Stomach (tissue), 9 donors: ENCODE measurements around the gene SIRT7. TPM values are rescaled to one million over a fixed set of nuclear protein-coding genes. Genes with fewer than 3 reads are reported as not detected.

Source experiments
- DNase-seq, 2 donors: peaks; one replicate each; pipeline versions ENCODE4 v3.0.0 to v3.0.0-alpha.2; 2013 to 2019
- H3K27ac ChIP-seq, 5 donors: fragments of 200-600 bp in 4 of 5; sonication (generic) in 4 of 5; one replicate each; pipeline ENCODE4 v1.5.1; 2013 to 2019; ENCODE audit warnings: mild to moderate bottlenecking in 1 of 5, moderate library complexity in 1 of 5
- H3K27me3 ChIP-seq, 3 donors: fragments of 200-600 bp; sonication (generic); one replicate each; pipeline ENCODE4 v1.5.1; 2017 to 2019; ENCODE audit warnings: mixed run types in 1 of 3
- H3K36me3 ChIP-seq, 4 donors: fragments of 200-600 bp; sonication (generic); 1 replicate in 3 of 4; 2 replicates in 1 of 4; pipeline ENCODE4 v1.5.1; 2016 to 2019
- H3K4me1 ChIP-seq, 4 donors: fragments of 200-600 bp; sonication (generic); one replicate each; pipeline ENCODE4 v1.5.1; 2016 to 2019
- H3K4me3 ChIP-seq, 4 donors: fragments of 200-600 bp; sonication (generic) in 3 of 4; one replicate each; pipeline ENCODE4 v1.5.1; 2016 to 2019; ENCODE audit warnings: mild to moderate bottlenecking in 1 of 4
- H3K9me3 ChIP-seq, 4 donors: fragments of 200-600 bp; sonication (generic); one replicate each; pipeline ENCODE4 v1.5.1; 2016 to 2019
- EP300 ChIP-seq: sonication (generic); formaldehyde crosslinking; IDR thresholded peaks from one replicate; pipeline ENCODE4 v1.6.1; 2017; ENCODE audit warnings: antibody characterized with exemption
- POLR2A ChIP-seq, 4 donors: fragments of 450-650 bp; IDR thresholded peaks; one replicate each; pipeline ENCODE4 v1.6.1; 2016; ENCODE audit warnings: antibody characterized with exemption in 4 of 4, control low read depth in 2 of 4, mild to moderate bottlenecking in 1 of 4, moderate library complexity in 1 of 4
- POLR2AphosphoS5 ChIP-seq, 3 donors: sonication (generic); formaldehyde crosslinking; IDR thresholded peaks; one replicate each; pipeline ENCODE4 v1.6.1; 2016; ENCODE audit warnings: antibody characterized with exemption in 3 of 3
- WGBS, 5 donors: extraction: QIAGEN DNeasy Blood & Tissue Kit in 3 of 5; methylation state at CpG; one replicate each; pipeline versions ENCODE4 v1.1.5 to v1.1.7; 2013 to 2018; 5-methylcytosine and 5-hydroxymethylcytosine counted together
- intact Hi-C: fragments of 100-400 bp; cut with DNase I; formaldehyde crosslinking; loops from one replicate; pipeline ENCODE4 v1.15.1; 2023; ENCODE audit warnings: low total_unique reads
- polyA plus RNA-seq, 3 donors: library from polyadenylated mRNA; stranded (reverse); fragments of 200-250 nt; gene quantifications; one replicate each; pipeline ENCODE4 v1.2.3, GENCODE V29; 2013
- total RNA-seq, 5 donors: library from RNA; depleted of rRNA; stranded (reverse); fragments of >200 nt; gene quantifications; one replicate each; pipeline versions ENCODE4 v1.1.0 to v1.2.3, GENCODE V29; 2014 to 2016
- TF ChIP-seq, protein P1 (sequence below), 7 experiments: fragments of 450-650 bp in 4 of 7; fragments of 200-600 bp in 3 of 7; sonication (generic) in 3 of 7; IDR thresholded peaks; one replicate each; pipeline ENCODE4 v1.5.1; 2016 to 2019; ENCODE audit warnings: antibody characterized with exemption in 7 of 7, control low read depth in 2 of 7, mild to moderate bottlenecking in 1 of 7
- donor health status: healthy with polysubstance abuse.
- donor health status: Bipolar disorder and iron deficiency.
- donor health status: healthy.

Gene SIRT7
- total and polyA plus RNA-seq, 8 donors, result 18.2 to 128 (median 45.5) TPM

DNA sequence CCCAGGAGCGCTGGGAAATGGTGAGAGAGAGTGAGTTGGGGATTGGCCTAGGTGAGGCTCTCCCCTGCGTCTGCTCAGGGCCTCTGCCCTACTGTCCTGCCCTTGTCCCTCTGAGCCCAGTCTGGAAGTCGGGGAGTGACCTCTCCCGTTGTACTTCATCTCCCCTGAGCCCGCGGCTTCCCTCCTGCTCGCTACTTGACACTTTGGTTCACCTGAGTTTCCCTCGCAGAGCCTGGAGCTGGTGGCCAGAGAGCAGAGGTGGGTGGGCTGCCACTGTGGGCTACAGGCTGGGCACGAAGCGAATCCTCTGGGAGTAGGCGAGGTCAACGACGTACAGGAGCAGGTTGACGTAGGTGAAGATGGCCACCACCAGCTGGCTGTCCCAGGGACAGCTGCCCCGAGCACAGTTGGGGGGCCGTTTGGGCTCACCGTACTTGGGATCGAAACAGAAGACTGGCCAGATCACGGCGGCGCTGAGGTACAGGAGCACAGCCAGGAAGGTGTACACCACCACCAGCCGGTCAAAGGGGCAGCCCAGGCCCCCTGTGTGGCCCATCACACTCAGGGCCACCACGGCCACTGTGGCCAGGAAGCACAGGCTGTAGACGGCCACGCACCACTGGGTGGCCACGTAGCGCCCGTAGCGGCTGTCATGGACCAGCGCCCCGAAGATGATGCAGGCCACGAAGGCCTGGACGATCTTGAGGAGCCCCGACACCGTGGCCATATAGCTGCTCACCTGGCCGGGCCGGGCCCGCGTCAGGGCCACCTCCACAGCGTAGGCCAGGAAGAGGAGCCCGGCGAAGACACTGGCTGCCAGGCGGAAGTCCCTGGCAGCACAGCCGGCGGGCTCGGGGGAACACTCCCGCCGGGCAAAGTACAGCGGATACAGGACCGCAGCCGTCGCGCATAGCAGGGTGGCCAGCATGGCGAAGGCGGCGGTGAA lies 22.8 kb upstream of the SIRT7 start:
- H3K4me3 ChIP-seq, result no peak overlapping the region
- no peak overlapping the region for H3K27ac ChIP-seq
- DNase-seq, result no peak

DNA sequence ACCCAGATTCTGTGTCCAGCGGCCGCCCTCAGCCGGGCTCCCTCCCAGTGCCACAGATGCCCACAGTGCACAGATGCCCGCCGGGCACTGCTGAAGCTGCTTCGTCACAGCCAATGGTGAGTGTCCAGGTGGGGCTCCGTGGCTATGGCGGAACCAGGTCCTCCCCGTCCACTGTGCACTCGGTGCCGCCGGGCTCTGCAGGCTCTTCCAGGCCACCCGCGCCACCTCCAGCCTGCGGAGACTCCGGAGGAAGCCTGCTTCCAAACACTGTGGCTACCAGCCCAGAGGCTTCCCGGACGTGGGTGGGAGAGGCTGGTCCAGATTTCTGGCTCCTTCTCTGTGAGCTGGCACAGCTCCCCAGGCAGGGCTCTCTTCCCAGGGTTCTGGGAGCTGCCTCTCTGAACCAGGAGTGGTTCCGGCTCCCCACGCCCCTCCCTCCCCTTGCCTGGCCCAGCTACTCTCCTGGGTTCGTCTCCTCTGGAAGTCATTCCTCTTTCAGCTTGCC lies 22.0 kb upstream of the SIRT7 start:
- 49 to 63% (median 53%) methylated on average over 10 to 21 of the region's 21 CpGs for WGBS, 5 donors

More for the DNA sequence above, 22.8 kb upstream of the SIRT7 start:
- 89 to 93% (median 92%) methylated on average over 34 to 56 of the region's 56 CpGs for WGBS, 5 donors
- Histone ChIP-seq H3K9me3 (no peaks in the 10 kb centered on the region), H3K4me1 (peaks cover 9 to 37% (median 21%) of the 10 kb centered on the region in 4 donors), H3K36me3 (no peaks in the 10 kb centered on the region), H3K27me3 (peaks cover 0 to 71% (median 12%) of the 10 kb centered on the region in 3 donors)
- TF ChIP-seq, protein P1, sequence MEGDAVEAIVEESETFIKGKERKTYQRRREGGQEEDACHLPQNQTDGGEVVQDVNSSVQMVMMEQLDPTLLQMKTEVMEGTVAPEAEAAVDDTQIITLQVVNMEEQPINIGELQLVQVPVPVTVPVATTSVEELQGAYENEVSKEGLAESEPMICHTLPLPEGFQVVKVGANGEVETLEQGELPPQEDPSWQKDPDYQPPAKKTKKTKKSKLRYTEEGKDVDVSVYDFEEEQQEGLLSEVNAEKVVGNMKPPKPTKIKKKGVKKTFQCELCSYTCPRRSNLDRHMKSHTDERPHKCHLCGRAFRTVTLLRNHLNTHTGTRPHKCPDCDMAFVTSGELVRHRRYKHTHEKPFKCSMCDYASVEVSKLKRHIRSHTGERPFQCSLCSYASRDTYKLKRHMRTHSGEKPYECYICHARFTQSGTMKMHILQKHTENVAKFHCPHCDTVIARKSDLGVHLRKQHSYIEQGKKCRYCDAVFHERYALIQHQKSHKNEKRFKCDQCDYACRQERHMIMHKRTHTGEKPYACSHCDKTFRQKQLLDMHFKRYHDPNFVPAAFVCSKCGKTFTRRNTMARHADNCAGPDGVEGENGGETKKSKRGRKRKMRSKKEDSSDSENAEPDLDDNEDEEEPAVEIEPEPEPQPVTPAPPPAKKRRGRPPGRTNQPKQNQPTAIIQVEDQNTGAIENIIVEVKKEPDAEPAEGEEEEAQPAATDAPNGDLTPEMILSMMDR (IDR thresholded peaks at IDR 0.05), result no peak
- TF ChIP-seq EP300 (no peak), POLR2AphosphoS5 (IDR thresholded peaks at IDR 0.05) (no peak), POLR2A (IDR thresholded peaks at IDR 0.05) (no peak)
- intact Hi-C loops, result no loop called here

DNA sequence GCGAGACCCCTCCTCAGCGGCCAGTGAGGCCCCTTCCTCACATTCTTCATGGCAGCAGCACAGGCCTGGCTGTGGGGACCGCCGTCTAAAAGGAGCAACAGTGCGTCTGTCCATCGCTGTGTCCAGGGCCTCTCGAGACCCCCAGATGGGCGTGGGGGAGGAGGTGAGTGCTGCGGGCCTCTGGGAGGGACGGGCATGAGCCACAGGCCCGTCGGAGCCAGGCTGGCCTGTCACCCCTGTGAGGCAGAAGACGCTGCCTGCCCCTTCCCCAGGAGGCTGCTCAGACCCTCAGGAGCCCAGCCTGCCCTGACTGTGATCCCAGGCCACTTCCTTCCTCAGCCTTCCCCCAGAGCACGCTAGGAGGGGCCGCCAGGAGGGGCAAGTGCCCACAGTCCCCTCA lies 21.2 kb upstream of the SIRT7 start:
- Histone ChIP-seq H3K4me3 (no peak overlapping the region), H3K27ac (peak overlapping the region in 1 of 5 donors; percentile 20), H3K36me3 (peaks cover 0 to 5% (median under 1%) of the 10 kb centered on the region in 4 donors), H3K9me3 (no peaks in the 10 kb centered on the region), H3K27me3 (peaks cover 0 to 59% (median 12%) of the 10 kb centered on the region in 3 donors), H3K4me1 (peaks cover 9 to 48% (median 23%) of the 10 kb centered on the region in 4 donors)
- intact Hi-C loops, result no loop called here
- TF ChIP-seq POLR2A (IDR thresholded peaks at IDR 0.05) (no peak), POLR2AphosphoS5 (IDR thresholded peaks at IDR 0.05) (no peak), EP300 (no peak)
- TF ChIP-seq, protein P1 (IDR thresholded peaks at IDR 0.05), result no peak
- 67 to 84% (median 75%) methylated on average over 8 to 15 of the region's 15 CpGs for WGBS, 5 donors
- DNase-seq, result no peak

More for the DNA sequence above, 22.0 kb upstream of the SIRT7 start:
- H3K4me1 ChIP-seq, result peaks cover 9 to 46% (median 23%) of the 10 kb centered on the region in 4 donors
- intact Hi-C loops, result no loop called here
- H3K27me3 ChIP-seq, result peaks cover 0 to 66% (median 12%) of the 10 kb centered on the region in 3 donors
- H3K9me3 ChIP-seq, result no peaks in the 10 kb centered on the region
- peak overlapping the region in 1 of 5 donors; percentile 20 for H3K27ac ChIP-seq
- TF ChIP-seq, protein P1 (IDR thresholded peaks at IDR 0.05), result no peak
- TF ChIP-seq POLR2AphosphoS5 (IDR thresholded peaks at IDR 0.05) (no peak), POLR2A (IDR thresholded peaks at IDR 0.05) (no peak), EP300 (no peak)
- H3K4me3 ChIP-seq, result no peak overlapping the region
- H3K36me3 ChIP-seq, result no peaks in the 10 kb centered on the region
- DNase-seq, result peak in 1 of 2 donors; percentile 62

DNA sequence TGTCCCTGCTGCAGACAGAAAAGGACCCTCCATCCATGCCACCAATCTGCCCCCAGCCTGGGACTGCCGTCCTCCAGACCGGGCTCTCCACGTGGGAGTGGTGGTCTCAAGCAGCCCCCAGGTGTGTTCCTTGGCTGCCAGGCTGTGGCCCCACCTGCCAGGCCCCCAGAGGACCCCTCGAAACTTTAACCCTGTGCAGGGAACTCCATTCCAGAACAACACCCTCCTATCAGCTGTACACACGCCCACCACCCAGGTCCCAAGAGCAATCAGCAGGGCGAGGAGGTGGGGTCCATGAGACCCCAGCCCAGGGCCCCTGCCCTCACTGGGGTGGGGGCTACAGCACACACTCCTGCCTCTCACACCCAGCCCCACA lies 17.7 kb upstream of the SIRT7 start:
- H3K27me3 ChIP-seq, result peaks cover 0 to 40% (median 0%) of the 10 kb centered on the region in 3 donors
- DNase-seq, result no peak
- no peak for TF ChIP-seq POLR2A (IDR thresholded peaks at IDR 0.05)
- no peak for TF ChIP-seq POLR2AphosphoS5 (IDR thresholded peaks at IDR 0.05)
- TF ChIP-seq, protein P1 (IDR thresholded peaks at IDR 0.05), result no peak
- no peak for TF ChIP-seq EP300
- 74 to 88% (median 81%) methylated on average over 4 to 6 of the region's 6 CpGs for WGBS, 5 donors
- intact Hi-C loops, result no loop called here
- peaks cover 0 to 8% (median 2%) of the 10 kb centered on the region in 4 donors for H3K36me3 ChIP-seq
- H3K4me1 ChIP-seq, result peaks cover 9 to 45% (median 25%) of the 10 kb centered on the region in 4 donors
- H3K9me3 ChIP-seq, result no peaks in the 10 kb centered on the region
- H3K27ac ChIP-seq, result no peak overlapping the region
- H3K4me3 ChIP-seq, result peak overlapping the region in 1 of 4 donors; percentile 77
